Karpas-422 (cell line): ENCODE data around the gene SMIM1. TPM values are rescaled to one million over a fixed set of nuclear protein-coding genes. Genes with fewer than 3 reads are reported as not detected.

Source experiments
- DNase-seq: peaks from one replicate; pipeline ENCODE4 v3.0.0-alpha.2; 2015
- H2AFZ ChIP-seq: fragments of 200-600 bp; sonication (generic); 2 replicates; pipeline ENCODE4 v1.6.1; 2014; ENCODE audit warnings: antibody characterized with exemption, low read length, mixed read lengths
- H3K27ac ChIP-seq: fragments of 200-600 bp; sonication (generic); 2 replicates; pipeline ENCODE4 v1.5.1; 2014; ENCODE audit warnings: mild to moderate bottlenecking, low read length, moderate library complexity
- H3K27me3 ChIP-seq: fragments of 200-600 bp; sonication (generic); 2 replicates; pipeline ENCODE4 v1.6.1; 2014; ENCODE audit warnings: low read length, mixed read lengths
- H3K36me3 ChIP-seq: fragments of 200-600 bp; sonication (generic); 2 replicates; pipeline ENCODE4 v1.6.1; 2014; ENCODE audit warnings: low read length, mixed read lengths; ENCODE audit not compliant: insufficient read depth
- H3K4me1 ChIP-seq: fragments of 200-600 bp; sonication (generic); 2 replicates; pipeline ENCODE4 v1.6.1; 2014; ENCODE audit warnings: mild to moderate bottlenecking, low read length, mixed read lengths
- H3K4me2 ChIP-seq: fragments of 200-600 bp; sonication (generic); 2 replicates; pipeline ENCODE4 v1.6.1; 2014; ENCODE audit warnings: low read length, low read depth, mild to moderate bottlenecking; ENCODE audit not compliant: poor library complexity, severe bottlenecking
- H3K4me3 ChIP-seq: fragments of 200-600 bp; sonication (generic); 2 replicates; pipeline ENCODE4 v1.5.1; 2014; ENCODE audit warnings: mild to moderate bottlenecking, antibody characterized with exemption, low read length, mixed read lengths
- H3K79me2 ChIP-seq: fragments of 200-600 bp; sonication (generic); 2 replicates; pipeline ENCODE4 v1.6.1; 2014; ENCODE audit warnings: mild to moderate bottlenecking, low read length, mixed read lengths
- H3K9ac ChIP-seq: fragments of 200-600 bp; sonication (generic); 2 replicates; pipeline ENCODE4 v1.6.0; 2014; ENCODE audit warnings: low read length
- H3K9me2 ChIP-seq: fragments of 200-600 bp; sonication (generic), shearing (Covaris generic); replicated peaks from 2 replicates; pipeline ENCODE4 v1.6.0; 2014; ENCODE audit warnings: mild to moderate bottlenecking, low read length, moderate library complexity; ENCODE audit not compliant: insufficient read depth
- H3K9me3 ChIP-seq: fragments of 300-700, 200-600 bp; sonication (generic); 2 replicates; pipeline ENCODE4 v1.6.1; 2014; ENCODE audit warnings: low read length, mixed read lengths
- H4K20me1 ChIP-seq: fragments of 200-600 bp; sonication (generic); 2 replicates; pipeline ENCODE4 v1.6.1; 2014; ENCODE audit warnings: mild to moderate bottlenecking, antibody characterized with exemption, low read length, low read depth; ENCODE audit not compliant: insufficient read depth
- total RNA-seq: library from RNA; depleted of rRNA; stranded (reverse); fragments of >200 nt; shearing (Covaris generic); gene quantifications from 2 replicates; pipeline ENCODE4 v1.2.3, GENCODE V29; 2014; ENCODE audit warnings: low replicate concordance

SMIM1 gene
- total RNA-seq, 1 experiment from 2014 or later: not detected

GRCh38 chr1:3814771-3815561 lies 42.4 kb downstream of the SMIM1 start:
- H3K79me2 ChIP-seq: no peaks in the 10 kb centered on the region
- H3K9me2 ChIP-seq: no peaks in the 10 kb centered on the region
- no peaks in the 10 kb centered on the region for H4K20me1 ChIP-seq
- H3K27me3 ChIP-seq: no peaks in the 10 kb centered on the region
- H3K4me1 ChIP-seq: no peaks in the 10 kb centered on the region
- no peak overlapping the region for H3K27ac ChIP-seq
- H3K36me3 ChIP-seq: no peaks in the 10 kb centered on the region
- no peak for DNase-seq
- H3K4me2 ChIP-seq: no peak overlapping the region
- H3K4me3 ChIP-seq: no peak overlapping the region
- H3K9me3 ChIP-seq: no peaks in the 10 kb centered on the region
- H3K9ac ChIP-seq: no peak overlapping the region
- H2AFZ ChIP-seq: no peak overlapping the region

GRCh38 chr1:3816331-3817137 lies 44.0 kb downstream of the SMIM1 start:
- Histone ChIP-seq H3K9me3 (no peaks in the 10 kb centered on the region), H3K9ac (no peak overlapping the region), H3K27ac (no peak overlapping the region), H3K9me2 (no peaks in the 10 kb centered on the region), H3K36me3 (no peaks in the 10 kb centered on the region), H3K4me3 (no peak overlapping the region), H3K4me2 (no peak overlapping the region), H3K79me2 (no peaks in the 10 kb centered on the region), H3K27me3 (no peaks in the 10 kb centered on the region), H3K4me1 (no peaks in the 10 kb centered on the region), H2AFZ (no peak overlapping the region), H4K20me1 (no peaks in the 10 kb centered on the region)
- no peak for DNase-seq

DNA sequence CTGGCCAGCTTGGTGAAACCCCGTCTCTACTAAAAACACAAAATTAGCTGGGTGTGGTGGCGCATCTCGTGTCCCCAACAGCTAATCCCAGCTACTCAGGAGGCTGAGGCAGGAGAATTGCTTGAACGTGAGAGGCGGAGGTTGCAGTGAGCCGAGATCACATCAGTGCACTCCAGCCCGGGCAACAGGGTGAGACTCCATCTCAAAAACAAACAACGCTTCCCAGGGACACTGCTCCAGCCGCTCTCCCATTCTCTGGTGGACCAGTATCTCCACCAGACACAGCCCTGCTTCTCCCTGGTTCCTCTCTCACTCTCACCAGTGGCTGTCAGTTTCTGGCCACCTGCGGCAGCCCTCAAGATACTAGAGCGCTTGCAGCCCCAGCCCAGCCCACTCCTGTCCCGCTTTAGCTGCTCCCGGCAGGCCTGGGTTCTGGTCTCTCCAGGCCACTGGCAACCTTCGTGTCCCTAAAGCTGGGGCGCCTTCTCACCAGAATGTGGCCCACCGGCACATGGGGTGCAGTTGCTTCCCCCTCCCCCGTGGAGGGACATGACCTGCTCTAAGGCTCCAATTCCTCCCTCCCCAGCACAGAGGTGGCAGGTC lies 44.7 kb downstream of the SMIM1 start:
- H3K36me3 ChIP-seq: no peaks in the 10 kb centered on the region

DNA sequence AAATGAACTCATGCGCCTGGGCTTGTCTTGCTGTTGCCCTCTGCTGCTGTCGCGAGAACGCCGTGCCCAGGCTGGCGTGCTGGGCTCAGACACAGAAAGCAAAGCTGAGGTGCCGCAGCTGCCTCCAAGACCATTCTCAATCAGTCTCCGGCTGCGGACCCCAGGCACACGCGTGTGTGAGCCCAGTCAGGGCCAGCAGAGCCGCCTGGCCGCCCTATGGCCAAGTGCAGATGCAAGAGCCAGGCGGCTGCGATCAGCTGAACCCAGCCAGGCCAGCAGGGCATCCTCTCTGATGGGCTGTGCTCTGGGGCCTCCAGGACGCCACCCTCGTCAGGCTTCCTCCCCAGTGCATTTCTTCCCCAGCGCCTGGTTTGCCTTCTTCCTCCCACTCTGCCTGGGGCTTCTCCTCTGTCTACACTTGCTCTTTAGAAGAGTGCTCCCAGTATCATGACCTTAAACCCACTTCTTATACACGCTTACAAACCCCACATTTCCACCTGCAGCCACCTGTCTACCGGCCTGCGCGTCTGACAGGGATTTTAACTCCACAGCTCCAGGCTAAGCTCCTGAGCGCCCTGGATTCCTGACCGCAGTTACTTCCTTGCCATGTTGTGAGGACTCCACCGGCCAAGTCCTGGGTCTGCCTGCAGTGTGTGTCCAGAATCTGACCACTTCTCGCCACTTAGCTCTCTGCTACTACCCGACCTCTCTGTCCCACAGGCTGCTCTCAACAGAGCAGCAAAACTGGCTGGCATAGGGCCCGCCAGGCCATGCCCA lies 45.5 kb downstream of the SMIM1 start:
- Histone ChIP-seq H3K36me3 (peaks cover 3% of the 10 kb centered on the region; the same call in 1 of the 2 replicates), H3K27me3 (no peaks in the 10 kb centered on the region), H3K4me2 (no peak overlapping the region), H4K20me1 (no peaks in the 10 kb centered on the region), H3K9me2 (no peaks in the 10 kb centered on the region), H3K9ac (no peak overlapping the region), H3K9me3 (no peaks in the 10 kb centered on the region), H2AFZ (no peak overlapping the region), H3K79me2 (no peaks in the 10 kb centered on the region), H3K4me3 (no peak overlapping the region), H3K27ac (no peak overlapping the region), H3K4me1 (no peaks in the 10 kb centered on the region)
- DNase-seq: no peak

More for the DNA sequence above, 44.7 kb downstream of the SMIM1 start:
- no peaks in the 10 kb centered on the region for H3K79me2 ChIP-seq
- H3K27ac ChIP-seq: no peak overlapping the region
- H3K9me2 ChIP-seq: no peaks in the 10 kb centered on the region
- H3K9ac ChIP-seq: no peak overlapping the region
- no peak overlapping the region for H3K4me2 ChIP-seq
- no peaks in the 10 kb centered on the region for H3K4me1 ChIP-seq
- no peaks in the 10 kb centered on the region for H3K9me3 ChIP-seq
- no peaks in the 10 kb centered on the region for H4K20me1 ChIP-seq
- no peak for DNase-seq
- no peak overlapping the region for H2AFZ ChIP-seq
- no peaks in the 10 kb centered on the region for H3K27me3 ChIP-seq
- no peak overlapping the region for H3K4me3 ChIP-seq

DNA sequence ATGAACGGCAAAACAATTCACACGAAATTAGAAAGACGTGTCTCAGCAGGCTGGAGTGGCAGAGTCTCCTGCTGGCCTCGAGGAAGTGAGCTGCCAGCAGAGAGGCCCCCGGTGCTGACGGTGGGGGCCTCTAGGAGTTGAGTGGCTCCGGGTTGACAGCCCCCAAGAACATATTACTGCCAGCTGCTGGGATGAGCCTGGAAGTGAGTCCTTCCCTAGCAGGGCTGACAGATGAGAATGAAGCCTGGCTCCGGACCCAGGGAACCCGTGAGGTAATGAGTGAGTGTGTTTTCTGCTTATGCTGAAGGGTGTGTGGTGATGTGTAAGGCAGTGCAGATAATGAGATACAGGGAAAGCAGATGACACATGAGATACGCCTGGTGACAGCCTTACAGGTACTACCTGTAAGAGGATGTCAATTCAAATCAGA lies 47.2 kb downstream of the SMIM1 start:
- H3K9ac ChIP-seq: no peak overlapping the region
- H3K9me2 ChIP-seq: no peaks in the 10 kb centered on the region
- no peak overlapping the region for H3K4me2 ChIP-seq
- no peaks in the 10 kb centered on the region for H3K4me1 ChIP-seq
- H3K4me3 ChIP-seq: no peak overlapping the region
- H4K20me1 ChIP-seq: no peaks in the 10 kb centered on the region
- H3K9me3 ChIP-seq: no peaks in the 10 kb centered on the region
- H3K27me3 ChIP-seq: no peaks in the 10 kb centered on the region
- H3K79me2 ChIP-seq: no peaks in the 10 kb centered on the region
- no peak overlapping the region for H2AFZ ChIP-seq
- no peak overlapping the region for H3K27ac ChIP-seq
- no peak for DNase-seq
- H3K36me3 ChIP-seq: peaks cover 6% of the 10 kb centered on the region; the same call in 1 of the 2 replicates

- no peak overlapping the region for H3K4me2 ChIP-seq
- no peak for DNase-seq
- no peaks in the 10 kb centered on the region for H3K27me3 ChIP-seq
- no peaks in the 10 kb centered on the region for H3K9me2 ChIP-seq
- no peak overlapping the region for H3K9ac ChIP-seq
- no peaks in the 10 kb centered on the region for H4K20me1 ChIP-seq
- no peaks in the 10 kb centered on the region for H3K9me3 ChIP-seq
- peaks cover 6% of the 10 kb centered on the region; the same call in 1 of the 2 replicates for H3K36me3 ChIP-seq
- no peaks in the 10 kb centered on the region for H3K79me2 ChIP-seq
- no peak overlapping the region for H3K4me3 ChIP-seq
- H3K4me1 ChIP-seq: no peaks in the 10 kb centered on the region
- no peak overlapping the region for H2AFZ ChIP-seq
- H3K27ac ChIP-seq: no peak overlapping the region
Measured at GRCh38 chr1:3820316-3820715, 47.8 kb downstream of the SMIM1 start.

- H3K9ac ChIP-seq: no peak overlapping the region
- H3K4me2 ChIP-seq: no peak overlapping the region
- no peaks in the 10 kb centered on the region for H3K9me2 ChIP-seq
- H3K36me3 ChIP-seq: peaks cover 6% of the 10 kb centered on the region; the same call in 1 of the 2 replicates
- no peaks in the 10 kb centered on the region for H3K27me3 ChIP-seq
- no peaks in the 10 kb centered on the region for H3K9me3 ChIP-seq
- H3K27ac ChIP-seq: no peak overlapping the region
- DNase-seq: no peak
- no peak overlapping the region for H3K4me3 ChIP-seq
- no peaks in the 10 kb centered on the region for H3K79me2 ChIP-seq
- no peaks in the 10 kb centered on the region for H4K20me1 ChIP-seq
- no peaks in the 10 kb centered on the region for H3K4me1 ChIP-seq
- no peak overlapping the region for H2AFZ ChIP-seq
Measured at GRCh38 chr1:3821004-3821403, 48.5 kb downstream of the SMIM1 start.
